CD4-positive, alpha-beta memory T cell (primary cell): ENCODE data around the gene SIGLEC10. TPM values are rescaled to one million over a fixed set of nuclear protein-coding genes. Genes with fewer than 3 reads are reported as not detected.

ENCODE experiments used
- CTCF ChIA-PET: fragments of 350-600 bp; sonication (Branson Sonifier 250); formaldehyde crosslinking; loops from one replicate; lab custom pipeline; 2021; ENCODE audit warnings: inconsistent platforms; ENCODE audit not compliant: partially characterized antibody; lab: Charles Lee
- POLR2A ChIA-PET: fragments of 350-600 bp; sonication (Branson Sonifier 250); formaldehyde crosslinking; loops from one replicate; lab custom pipeline; 2021; ENCODE audit not compliant: partially characterized antibody; lab: Charles Lee
- DNase-seq, 5 donors: peaks; one replicate each; pipeline versions ENCODE4 v3.0.0 to v3.0.0-alpha.2; 2020 to 2022; ENCODE audit warnings: mixed read lengths in 1 of 5
- H3K27ac ChIP-seq: one replicate; pipeline ENCODE4 v1.7.0; 2013; ENCODE audit warnings: low read depth, low read length
- H3K27me3 ChIP-seq: 2 replicates; pipeline ENCODE4 v1.7.0; 2013; ENCODE audit warnings: mild to moderate bottlenecking, low read length, moderate library complexity; ENCODE audit not compliant: insufficient read depth
- H3K36me3 ChIP-seq: 2 replicates; pipeline ENCODE4 v1.7.0; 2013; ENCODE audit warnings: mild to moderate bottlenecking, low read length, moderate library complexity; ENCODE audit not compliant: insufficient read depth
- H3K4me1 ChIP-seq: 2 replicates; pipeline ENCODE4 v1.7.0; 2013; ENCODE audit warnings: mild to moderate bottlenecking, low read length, moderate library complexity; ENCODE audit not compliant: insufficient read depth
- H3K4me3 ChIP-seq, 2 donors: one replicate each; pipeline ENCODE4 v1.7.0; 2013; ENCODE audit warnings: low read length in 2 of 2, mild to moderate bottlenecking in 1 of 2
- H3K9me3 ChIP-seq, 2 donors: one replicate each; pipeline ENCODE4 v1.7.0; 2013; ENCODE audit warnings: low read length in 2 of 2, control low read depth in 1 of 2; ENCODE audit not compliant: control insufficient read depth in 1 of 2
- H3K27ac Mint-ChIP-seq, 7 donors: one replicate each; pipeline ENCODE4 v1.8.0; 2020 to 2021; ENCODE audit warnings: mixed read lengths in 7 of 7, mild to moderate bottlenecking in 6 of 7, inconsistent platforms in 3 of 7, moderate library complexity in 3 of 7
- H3K27me3 Mint-ChIP-seq, 2 donors: one replicate each; pipeline ENCODE4 v1.8.0; 2020 to 2021; ENCODE audit warnings: mixed read lengths in 2 of 2
- H3K36me3 Mint-ChIP-seq, 2 donors: one replicate each; pipeline ENCODE4 v1.8.0; 2020 to 2021; ENCODE audit warnings: mixed read lengths in 2 of 2, inconsistent platforms in 1 of 2, mild to moderate bottlenecking in 1 of 2
- H3K4me1 Mint-ChIP-seq, 4 donors: one replicate each; pipeline ENCODE4 v1.8.0; 2020 to 2021; ENCODE audit warnings: mixed read lengths in 4 of 4, mild to moderate bottlenecking in 1 of 4
- H3K4me3 Mint-ChIP-seq, 8 donors: one replicate each; pipeline ENCODE4 v1.8.0; 2020 to 2021; ENCODE audit warnings: mixed read lengths in 8 of 8, mild to moderate bottlenecking in 7 of 8, moderate library complexity in 6 of 8, inconsistent platforms in 3 of 8
- H3K9me3 Mint-ChIP-seq, 8 donors: one replicate each; pipeline ENCODE4 v1.8.0; 2020 to 2021; ENCODE audit warnings: mixed read lengths in 8 of 8, mild to moderate bottlenecking in 5 of 8, inconsistent platforms in 3 of 8, moderate library complexity in 1 of 8
- intact Hi-C: fragments of 100-400 bp; cut with micrococcal nuclease; formaldehyde crosslinking; loops from one replicate; pipeline ENCODE4 v1.15.1; 2023
- polyA plus RNA-seq, 2 donors: library from polyadenylated mRNA; unstranded; fragments of 300-500 nt; fragmentation: Illumina TruSeq; gene quantifications; one replicate each; pipeline ENCODE4 v1.2.3, GENCODE V29; 2021
- total RNA-seq, 2 experiments: library from RNA; stranded (reverse); gene quantifications; one replicate each; pipeline ENCODE4 v1.2.3, GENCODE V29; 2021

The SIGLEC10 gene
- total and polyA plus RNA-seq, 4 experiments from 2014 or later, result 0.12 to 0.39 TPM; not detected in 2

DNA sequence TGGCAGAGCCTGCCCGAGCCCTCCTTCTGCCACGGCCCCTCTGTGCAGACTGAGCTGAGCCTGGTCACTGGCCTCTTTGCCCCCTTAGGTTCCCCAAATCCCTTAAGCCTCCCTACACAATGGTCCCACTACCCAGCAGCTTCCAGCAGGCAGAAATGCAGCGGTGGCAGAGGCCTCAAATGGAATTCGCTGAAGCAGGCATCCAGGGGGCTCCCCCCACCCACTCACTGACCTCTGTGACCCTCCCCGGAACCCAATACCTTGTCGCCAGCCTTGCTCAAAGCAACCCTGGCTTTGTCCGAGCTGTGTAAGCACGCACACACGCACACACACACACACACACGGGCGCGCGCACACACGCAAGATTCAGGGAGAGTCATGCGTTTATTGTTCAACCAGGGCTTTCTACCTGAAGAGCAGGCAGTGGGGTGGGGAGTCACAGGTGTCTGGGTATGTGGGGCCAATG lies 29.5 kb downstream of the SIGLEC10 start, which contains the start of gene LIM2:
Gene LIM2, minus strand, starts transcription at position 51 of the 466 bp plus-strand sequence. CDS start 531 bp downstream, outside the sequence.
- H3K27ac Mint-ChIP-seq, result peak within 1 kb of the TSS in 3 of 7 donors; percentile 36 to 42 (median 36)
- Histone ChIP-seq H3K4me3 (no peak within 1 kb of the TSS), H3K27ac (no peak within 1 kb of the TSS), H3K36me3 (no peaks in the 10 kb centered on the region), H3K4me1 (no peaks in the 10 kb centered on the region), H3K9me3 (no peaks in the 10 kb centered on the region), H3K27me3 (no peaks in the 10 kb centered on the region)
- intact Hi-C loops, result no loop called here
- H3K9me3 Mint-ChIP-seq, result peaks cover 0 to 1% (median 0%) of the 10 kb centered on the region in 8 donors
- H3K4me3 Mint-ChIP-seq, result peak within 1 kb of the TSS in 2 of 8 donors; percentile 4 to 39
- H3K36me3 Mint-ChIP-seq, result no peaks in the 10 kb centered on the region
- DNase-seq, result no peak
- H3K4me1 Mint-ChIP-seq, result peaks cover 3 to 7% (median 5%) of the 10 kb centered on the region in 4 donors
- no peaks in the 10 kb centered on the region for H3K27me3 Mint-ChIP-seq
- ChIA-PET CTCF (interaction anchor here (0.9 to 1.6 kb wide), 3 partner anchors 10 to 33 kb away, joined by 3 to 4 read pairs (median 3); no protein-coding TSS in a partner anchor), POLR2A (no interaction called here)

DNA sequence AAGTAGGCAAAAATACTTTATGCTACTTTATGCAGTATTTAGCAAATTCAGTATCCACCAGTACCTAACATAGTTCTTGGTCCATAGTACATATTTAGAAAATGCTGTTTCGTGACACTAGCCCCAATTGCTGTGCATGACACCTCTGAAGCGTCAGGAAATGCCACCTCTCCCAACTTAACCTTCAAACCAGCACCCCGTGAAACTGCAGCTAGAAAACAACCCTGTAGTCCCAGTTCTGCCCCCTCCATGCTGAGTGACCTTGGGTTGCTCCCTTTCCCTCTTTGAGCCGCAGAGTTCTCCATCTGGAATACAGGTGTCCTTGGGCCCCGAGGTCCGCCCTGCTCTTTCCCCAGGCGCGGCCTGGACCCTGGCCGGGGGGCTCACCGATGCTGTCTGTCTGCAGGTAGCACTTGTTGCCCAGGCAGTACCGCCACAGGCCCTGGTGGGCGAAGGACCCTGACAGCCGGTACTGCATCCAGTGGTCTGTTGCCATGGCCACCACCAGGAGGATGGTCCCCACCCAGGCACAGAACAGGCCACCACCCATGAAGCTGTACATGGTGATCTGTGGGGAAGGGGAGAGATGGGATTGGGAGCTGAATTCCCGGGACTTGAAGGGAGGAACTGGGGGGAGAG lies 30.4 kb downstream of the SIGLEC10 start:
- POLR2A ChIA-PET, result no interaction called here
- no peak for DNase-seq
- no peaks in the 10 kb centered on the region for H3K27me3 ChIP-seq
- no peak overlapping the region for H3K4me3 ChIP-seq
- H3K4me3 Mint-ChIP-seq, result peak overlapping the region in 1 of 8 donors; percentile 4
- H3K9me3 Mint-ChIP-seq, result peaks cover 0 to 1% (median 0%) of the 10 kb centered on the region in 8 donors
- H3K27ac ChIP-seq, result no peak overlapping the region
- no peaks in the 10 kb centered on the region for H3K36me3 Mint-ChIP-seq
- H3K9me3 ChIP-seq, result no peaks in the 10 kb centered on the region
- CTCF ChIA-PET, result interaction anchor here (1.6 kb wide), 1 partner anchor 11 kb away, joined by 4 read pairs; no protein-coding TSS in a partner anchor
- no peaks in the 10 kb centered on the region for H3K36me3 ChIP-seq
- peaks cover 3 to 7% (median 5%) of the 10 kb centered on the region in 4 donors for H3K4me1 Mint-ChIP-seq
- H3K4me1 ChIP-seq, result no peaks in the 10 kb centered on the region
- H3K27ac Mint-ChIP-seq, result peak overlapping the region in 2 of 7 donors; percentile 36 to 42
- intact Hi-C loops, result no loop called here
- H3K27me3 Mint-ChIP-seq, result no peaks in the 10 kb centered on the region

- no peak overlapping the region for H3K27ac ChIP-seq
- Mint-ChIP-seq H3K9me3 (peaks cover 0 to 7% (median 2%) of the 10 kb centered on the region in 8 donors), H3K27ac (no peak overlapping the region), H3K27me3 (no peaks in the 10 kb centered on the region), H3K36me3 (no peaks in the 10 kb centered on the region), H3K4me3 (no peak overlapping the region), H3K4me1 (peaks cover 0 to 4% (median 2%) of the 10 kb centered on the region in 4 donors)
- no peaks in the 10 kb centered on the region for H3K36me3 ChIP-seq
- no peak overlapping the region for H3K4me3 ChIP-seq
- no peaks in the 10 kb centered on the region for H3K4me1 ChIP-seq
- H3K27me3 ChIP-seq, result no peaks in the 10 kb centered on the region
- intact Hi-C loops, result no loop called here
- no peak for DNase-seq
- H3K9me3 ChIP-seq, result no peaks in the 10 kb centered on the region
- ChIA-PET POLR2A (no interaction called here), CTCF (interaction anchor here (1.2 kb wide), 1 partner anchor 15 kb away, joined by 3 read pairs; no protein-coding TSS in a partner anchor)
Measured at GRCh38 chr19:51382004-51382403, 35.4 kb downstream of the SIGLEC10 start.

GRCh38 chr19:51380379-51380778 lies 37.1 kb downstream of the SIGLEC10 start:
- H3K4me3 Mint-ChIP-seq, result no peak overlapping the region
- Histone ChIP-seq H3K27ac (no peak overlapping the region), H3K4me1 (peaks cover 11% of the 10 kb centered on the region), H3K36me3 (no peaks in the 10 kb centered on the region), H3K9me3 (no peaks in the 10 kb centered on the region), H3K4me3 (no peak overlapping the region), H3K27me3 (no peaks in the 10 kb centered on the region)
- H3K4me1 Mint-ChIP-seq, result peaks cover 11 to 21% (median 12%) of the 10 kb centered on the region in 4 donors
- intact Hi-C loops, result no loop called here
- H3K36me3 Mint-ChIP-seq, result no peaks in the 10 kb centered on the region
- peaks cover 0 to 7% (median 2%) of the 10 kb centered on the region in 8 donors for H3K9me3 Mint-ChIP-seq
- no peaks in the 10 kb centered on the region for H3K27me3 Mint-ChIP-seq
- ChIA-PET POLR2A (no interaction called here), CTCF (no interaction called here)
- no peak overlapping the region for H3K27ac Mint-ChIP-seq
- DNase-seq, result no peak

- peaks cover 37% of the 10 kb centered on the region for H3K4me1 ChIP-seq
- H3K9me3 ChIP-seq, result no peaks in the 10 kb centered on the region
- no peak overlapping the region for H3K27ac Mint-ChIP-seq
Measured at GRCh38 chr19:51377422-51377821, 40.0 kb downstream of the SIGLEC10 start.

GRCh38 chr19:51375504-51376221 lies 41.8 kb downstream of the SIGLEC10 start:
- peaks cover 36 to 64% (median 49%) of the 10 kb centered on the region in 4 donors for H3K4me1 Mint-ChIP-seq
- Histone ChIP-seq H3K9me3 (no peaks in the 10 kb centered on the region), H3K4me3 (no peak overlapping the region), H3K4me1 (peaks cover 54% of the 10 kb centered on the region), H3K27ac (no peak overlapping the region), H3K27me3 (no peaks in the 10 kb centered on the region), H3K36me3 (no peaks in the 10 kb centered on the region)
- peak overlapping the region; percentile 49 to 86 (median 82) for H3K27ac Mint-ChIP-seq
- intact Hi-C loops, result no loop called here
- POLR2A ChIA-PET, result interaction anchor here (0.7 kb wide), 1 partner anchor 8 kb away, joined by 3 read pairs; no protein-coding TSS in a partner anchor
- H3K27me3 Mint-ChIP-seq, result no peaks in the 10 kb centered on the region
- CTCF ChIA-PET, result no interaction called here
- H3K36me3 Mint-ChIP-seq, result no peaks in the 10 kb centered on the region
- peaks cover 0 to 2% (median 0%) of the 10 kb centered on the region in 8 donors for H3K9me3 Mint-ChIP-seq
- H3K4me3 Mint-ChIP-seq, result peak overlapping the region in 7 of 8 donors; percentile 21 to 79 (median 42)
- peak in 3 of 5 donors; percentile 16 to 56 (median 34) for DNase-seq

More at GRCh38 chr19:51377422-51377821, 40.0 kb downstream of the SIGLEC10 start:
- H3K4me3 Mint-ChIP-seq, result no peak overlapping the region
- Histone ChIP-seq H3K4me3 (no peak overlapping the region), H3K27ac (no peak overlapping the region), H3K36me3 (no peaks in the 10 kb centered on the region), H3K27me3 (no peaks in the 10 kb centered on the region)
- peaks cover 0 to 7% (median 2%) of the 10 kb centered on the region in 8 donors for H3K9me3 Mint-ChIP-seq
- ChIA-PET POLR2A (no interaction called here), CTCF (no interaction called here)
- no peak for DNase-seq
- no peaks in the 10 kb centered on the region for H3K27me3 Mint-ChIP-seq
- peaks cover 24 to 48% (median 35%) of the 10 kb centered on the region in 4 donors for H3K4me1 Mint-ChIP-seq
- intact Hi-C loops, result no loop called here
- H3K36me3 Mint-ChIP-seq, result no peaks in the 10 kb centered on the region
